IPS-20b (cell line): ENCODE results near the gene ZBTB45.
"Not testable (repeated sequence)": the region's sequence is repeated elsewhere in the genome, so short reads cannot be mapped to it uniquely, and the experiment has no call there.

ENCODE experiments used
- H3K27ac ChIP-seq: one replicate; pipeline ENCODE4 v1.5.1; 2013; ENCODE audit warnings: low read length
- H3K27me3 ChIP-seq: 2 replicates; pipeline ENCODE4 v1.6.1; 2013; ENCODE audit warnings: mild to moderate bottlenecking, low read length, inconsistent platforms; ENCODE audit not compliant: insufficient read depth
- H3K36me3 ChIP-seq: 2 replicates; pipeline ENCODE4 v1.6.1; 2013; ENCODE audit warnings: low read depth, mild to moderate bottlenecking, inconsistent platforms, low read length, moderate library complexity; ENCODE audit not compliant: insufficient read depth
- H3K4me1 ChIP-seq: 2 replicates; pipeline ENCODE4 v1.6.1; 2013; ENCODE audit warnings: mild to moderate bottlenecking, control low read depth, inconsistent platforms, low read length, moderate library complexity; ENCODE audit not compliant: insufficient read depth
- H3K4me3 ChIP-seq: 2 replicates; pipeline ENCODE4 v1.5.1; 2013; ENCODE audit warnings: mild to moderate bottlenecking, low read length, inconsistent platforms
- H3K9ac ChIP-seq: 2 replicates; pipeline ENCODE4 v1.6.1; 2013; ENCODE audit warnings: low read depth, mild to moderate bottlenecking, inconsistent platforms, low read length, moderate library complexity
- H3K9me3 ChIP-seq: 2 replicates; pipeline ENCODE4 v1.6.1; 2013; ENCODE audit warnings: mild to moderate bottlenecking, low read depth, low read length, inconsistent platforms; ENCODE audit not compliant: insufficient read depth

The ZBTB45 gene

GRCh38 chr19:58475714-58476497 is 43.7 kb downstream of the ZBTB45 start, which contains the start of gene ZNF446:
TSS of gene ZNF446 (plus strand) at chr19:58476352. CDS start at chr19:58477219, 867 bp downstream.
- peak within 1 kb of the TSS; percentile 89 for H3K9ac ChIP-seq
- H3K27ac ChIP-seq: peak within 1 kb of the TSS; percentile 35
- H3K4me3 ChIP-seq: peak within 1 kb of the TSS; percentile 86
- no peaks in the 10 kb centered on the region for H3K9me3 ChIP-seq
- peaks cover 9% of the 10 kb centered on the region; the same call in 1 of the 2 replicates for H3K27me3 ChIP-seq
- H3K36me3 ChIP-seq: peaks cover 13% of the 10 kb centered on the region
- peaks cover 2% of the 10 kb centered on the region; the same call in 1 of the 2 replicates for H3K4me1 ChIP-seq

- Histone ChIP-seq H3K36me3 (peaks cover 17% of the 10 kb centered on the region), H3K9me3 (no peaks in the 10 kb centered on the region), H3K9ac (peak overlapping the region; percentile 89; the same call in 1 of the 2 replicates), H3K4me3 (peak overlapping the region; percentile 86), H3K27ac (no peak overlapping the region), H3K4me1 (peaks cover 2% of the 10 kb centered on the region; the same call in 1 of the 2 replicates), H3K27me3 (peaks cover 9% of the 10 kb centered on the region; the same call in 1 of the 2 replicates)
Observed at GRCh38 chr19:58474997-58475713, 44.5 kb downstream of the ZBTB45 start.

- Histone ChIP-seq H3K9me3 (no peaks in the 10 kb centered on the region), H3K9ac (no peak overlapping the region; the same call in 1 of the 2 replicates), H3K4me1 (peaks cover 2% of the 10 kb centered on the region; the same call in 1 of the 2 replicates), H3K27me3 (peaks cover 9% of the 10 kb centered on the region; the same call in 1 of the 2 replicates), H3K4me3 (no peak overlapping the region), H3K27ac (no peak overlapping the region), H3K36me3 (peaks cover 17% of the 10 kb centered on the region)
Observed at GRCh38 chr19:58474291-58474996, 45.2 kb downstream of the ZBTB45 start.

GRCh38 chr19:58473775-58474174 is 45.8 kb downstream of the ZBTB45 start:
- Histone ChIP-seq H3K36me3 (peaks cover 17% of the 10 kb centered on the region), H3K9ac (no peak overlapping the region), H3K4me1 (peaks cover 2% of the 10 kb centered on the region; the same call in 1 of the 2 replicates), H3K4me3 (no peak overlapping the region), H3K9me3 (no peaks in the 10 kb centered on the region), H3K27ac (no peak overlapping the region), H3K27me3 (peaks cover 9% of the 10 kb centered on the region; the same call in 1 of the 2 replicates)

- Histone ChIP-seq H3K9ac (no peak overlapping the region), H3K27me3 (no peaks in the 10 kb centered on the region; the same call in 1 of the 2 replicates), H3K27ac (no peak overlapping the region), H3K9me3 (no peaks in the 10 kb centered on the region), H3K4me3 (no peak overlapping the region), H3K36me3 (peaks cover 17% of the 10 kb centered on the region), H3K4me1 (no peaks in the 10 kb centered on the region; the same call in 1 of the 2 replicates)
Observed at GRCh38 chr19:58471736-58472135, 47.9 kb downstream of the ZBTB45 start.

- not testable (repeated sequence) for H3K9ac ChIP-seq, H3K4me3 ChIP-seq, H3K9me3 ChIP-seq, H3K4me1 ChIP-seq, H3K27me3 ChIP-seq, H3K27ac ChIP-seq
- peaks cover 17% of the 10 kb centered on the region for H3K36me3 ChIP-seq
Observed at GRCh38 chr19:58470837-58471543, 48.6 kb downstream of the ZBTB45 start.

GRCh38 chr19:58469241-58470013 is 50.2 kb downstream of the ZBTB45 start:
- Histone ChIP-seq H3K36me3 (peaks cover 17% of the 10 kb centered on the region), H3K9ac (no peak overlapping the region), H3K27ac (no peak overlapping the region), H3K27me3 (peaks cover 11% of the 10 kb centered on the region), H3K4me1 (no peaks in the 10 kb centered on the region), H3K4me3 (no peak overlapping the region), H3K9me3 (no peaks in the 10 kb centered on the region)

- no peaks in the 10 kb centered on the region for H3K9me3 ChIP-seq
- H3K27ac ChIP-seq: no peak overlapping the region
- H3K4me3 ChIP-seq: no peak overlapping the region; the same call in 1 of the 2 replicates
- peaks cover 11% of the 10 kb centered on the region for H3K27me3 ChIP-seq
- no peak overlapping the region for H3K9ac ChIP-seq
- H3K4me1 ChIP-seq: no peaks in the 10 kb centered on the region
- peaks cover 17% of the 10 kb centered on the region for H3K36me3 ChIP-seq
Observed at GRCh38 chr19:58468216-58468839, 51.3 kb downstream of the ZBTB45 start.

- H3K9me3 ChIP-seq: no peaks in the 10 kb centered on the region
- peak within 1 kb of the TSS; percentile 82 for H3K4me3 ChIP-seq
- peak within 1 kb of the TSS; percentile 51; the same call in 1 of the 2 replicates for H3K9ac ChIP-seq
- no peaks in the 10 kb centered on the region for H3K4me1 ChIP-seq
- peaks cover 11% of the 10 kb centered on the region for H3K27me3 ChIP-seq
- peaks cover 8% of the 10 kb centered on the region; the same call in 1 of the 2 replicates for H3K36me3 ChIP-seq
- H3K27ac ChIP-seq: no peak within 1 kb of the TSS
Observed at GRCh38 chr19:58466760-58467589, 52.6 kb downstream of the ZBTB45 start, which contains the start of gene ZNF324. TSS of gene ZNF324 (plus strand) at chr19:58467080. CDS start at chr19:58469186, 2,106 bp downstream.
